Activated CD4-positive, alpha-beta T cell treated with anti-CD3 and anti-CD28 coated beads, Interleukin-2, Interleukin-4, amounts not matched to agents 100 ng/mL and 50 ng/mL, durations not matched to agents 16 hours and 8 hours (primary cell): Measurements from ENCODE around the gene HTR2A.

Source experiments
- DNase-seq: peaks from one replicate; pipeline ENCODE4 v3.0.0-alpha.2; 2020; ENCODE audit warnings: low spot score

Gene HTR2A

DNA sequence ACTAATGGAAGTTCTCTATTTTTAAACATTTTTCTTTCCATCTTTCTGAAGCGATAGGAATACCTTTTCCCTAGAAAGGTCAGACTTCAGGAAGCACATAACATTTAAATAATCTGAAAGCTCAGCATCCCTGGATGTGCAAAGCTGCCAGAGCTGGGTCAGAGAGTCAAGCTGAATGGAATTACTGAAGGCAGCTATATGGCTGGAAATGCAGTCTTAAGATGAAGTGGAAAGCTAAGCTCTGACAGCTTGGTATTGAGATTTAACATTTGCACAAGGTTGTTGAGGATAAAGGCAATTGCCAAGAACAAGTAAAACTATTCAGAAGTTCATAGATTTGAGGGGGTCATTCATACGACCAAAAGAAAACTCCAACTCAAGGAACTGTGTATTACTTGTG, 28.8 kb downstream of the HTR2A start:
- no peak for DNase-seq

- DNase-seq: no peak
Measured at GRCh38 chr13:46866150-46866549, 30.7 kb downstream of the HTR2A start.

DNA sequence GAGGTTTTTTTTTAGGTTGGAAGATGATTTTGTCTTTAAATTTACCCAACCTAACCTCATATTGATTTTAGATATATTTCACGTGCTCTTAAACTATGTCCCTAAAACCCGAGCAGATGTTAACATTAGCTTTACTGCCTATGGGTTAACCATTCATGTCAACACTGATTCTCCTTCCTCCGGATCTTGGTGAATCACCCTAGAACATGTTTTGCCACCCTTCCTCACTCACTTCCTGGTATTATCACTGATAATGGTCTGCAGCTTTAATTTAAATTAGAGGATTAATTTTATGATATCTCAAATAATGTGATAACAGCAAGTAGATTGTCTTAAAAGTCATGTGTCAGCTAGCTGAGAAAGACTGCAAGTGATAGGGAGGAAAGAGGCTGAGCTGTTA, 31.9 kb downstream of the HTR2A start:
- DNase-seq: no peak

DNA sequence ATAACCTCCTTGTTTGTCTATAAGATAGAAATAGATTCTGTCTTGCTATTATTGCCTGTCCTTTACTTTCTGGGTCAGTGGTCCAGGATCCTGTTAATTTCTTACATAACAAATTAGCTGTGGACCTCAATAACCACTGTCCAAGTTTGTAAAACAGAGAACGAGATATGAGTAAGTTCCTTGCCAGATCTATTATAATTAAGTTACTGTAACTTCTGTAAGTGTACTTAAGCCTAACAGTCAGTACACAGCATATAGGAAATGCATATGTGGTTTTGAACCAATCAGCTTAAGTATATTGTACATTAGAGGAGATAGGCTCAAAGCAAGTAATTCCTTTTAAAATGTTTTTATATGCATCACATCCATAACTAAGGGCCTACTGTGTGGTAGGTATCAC, 34.9 kb downstream of the HTR2A start:
- DNase-seq: no peak

- no peak for DNase-seq
Measured at GRCh38 chr13:46860722-46861121, 36.1 kb downstream of the HTR2A start.

DNA sequence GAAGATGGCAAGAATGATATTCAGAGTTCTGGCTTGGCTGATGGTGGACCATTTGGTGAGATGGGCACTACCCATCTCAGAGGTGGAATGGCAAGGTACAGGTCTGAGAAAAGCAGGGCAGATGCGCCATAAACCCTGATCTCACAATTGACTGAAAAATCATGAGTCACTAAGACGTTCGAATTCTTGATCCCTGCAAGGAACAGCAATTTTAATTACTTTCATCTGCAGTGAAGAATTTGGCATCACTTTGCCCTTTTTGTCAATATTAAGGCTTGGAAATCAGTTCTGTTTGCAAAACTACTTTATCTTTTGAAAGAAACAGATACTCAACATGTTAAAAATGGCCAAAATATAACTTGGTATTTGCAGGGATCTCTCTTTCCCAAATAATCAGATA, 38.1 kb downstream of the HTR2A start:
- no peak for DNase-seq

GRCh38 chr13:46858163-46858562, 38.7 kb downstream of the HTR2A start:
- no peak for DNase-seq

- no peak for DNase-seq
Measured at GRCh38 chr13:46855664-46856063, 41.2 kb downstream of the HTR2A start.

DNA sequence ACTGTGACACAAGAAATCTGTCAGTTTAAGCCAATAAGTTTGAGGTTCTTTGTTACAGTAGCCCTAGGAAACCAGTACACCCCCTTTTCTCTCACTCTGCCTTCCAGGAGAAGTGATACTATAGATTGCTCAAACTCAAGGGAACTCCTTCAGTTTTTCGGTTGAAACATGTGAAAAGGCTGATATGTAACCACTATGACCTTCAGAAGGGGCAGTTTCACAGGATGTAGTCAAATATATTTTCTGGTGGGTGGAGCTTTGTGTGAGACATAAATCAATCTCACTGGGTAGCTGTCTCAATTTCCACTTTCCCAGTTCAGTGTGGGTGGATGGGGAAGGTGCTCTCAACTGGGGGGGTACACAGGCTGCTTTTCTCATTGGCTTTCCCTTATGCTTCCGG, 41.7 kb downstream of the HTR2A start:
- no peak for DNase-seq

DNA sequence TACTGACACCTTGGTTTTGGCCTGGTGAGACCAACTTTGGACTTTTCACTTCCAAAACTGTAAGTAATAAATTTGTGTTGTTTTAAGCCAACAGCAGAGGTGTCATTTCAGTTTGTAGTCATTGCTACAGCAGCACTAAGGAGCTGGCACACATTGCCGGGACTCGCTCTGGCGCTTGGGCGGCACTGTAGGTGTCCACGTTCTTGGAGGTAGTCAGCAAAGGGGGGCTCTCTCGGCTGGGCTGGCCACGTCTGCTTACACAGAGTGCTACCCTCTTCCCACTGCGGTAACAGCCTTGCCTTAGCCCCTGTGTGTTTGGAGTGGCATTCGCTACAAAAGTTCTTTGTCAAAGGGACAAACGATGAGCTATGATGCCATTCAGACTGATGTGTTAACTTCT, 44.7 kb downstream of the HTR2A start:
- no peak for DNase-seq

GRCh38 chr13:46850214-46850613, 46.6 kb downstream of the HTR2A start:
- no peak for DNase-seq

GRCh38 chr13:46846726-46847125, 50.1 kb downstream of the HTR2A start:
- no peak for DNase-seq

DNA sequence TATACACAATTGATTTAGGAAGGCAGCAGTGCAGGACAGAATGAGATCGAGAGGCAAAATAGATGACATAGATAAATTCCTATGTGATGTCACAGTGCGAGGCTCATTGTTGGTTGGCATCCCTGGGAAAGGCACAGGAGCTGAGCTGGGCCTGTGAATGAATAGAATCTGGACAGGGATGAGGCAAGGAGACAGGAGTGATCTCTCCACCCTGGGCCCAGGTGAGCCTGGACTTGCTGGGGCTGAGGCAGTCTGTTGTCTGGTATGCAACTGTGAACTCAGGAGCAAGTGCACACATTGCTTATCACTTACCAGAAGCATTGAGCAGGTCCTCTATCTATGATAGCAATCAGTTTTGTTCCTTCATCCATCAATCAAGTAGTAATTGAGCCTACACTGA, 51.7 kb downstream of the HTR2A start:
- no peak for DNase-seq

- no peak for DNase-seq
Measured at GRCh38 chr13:46844431-46844830, 52.4 kb downstream of the HTR2A start.

GRCh38 chr13:46839399-46839798, 57.5 kb downstream of the HTR2A start:
- DNase-seq: no peak

DNA sequence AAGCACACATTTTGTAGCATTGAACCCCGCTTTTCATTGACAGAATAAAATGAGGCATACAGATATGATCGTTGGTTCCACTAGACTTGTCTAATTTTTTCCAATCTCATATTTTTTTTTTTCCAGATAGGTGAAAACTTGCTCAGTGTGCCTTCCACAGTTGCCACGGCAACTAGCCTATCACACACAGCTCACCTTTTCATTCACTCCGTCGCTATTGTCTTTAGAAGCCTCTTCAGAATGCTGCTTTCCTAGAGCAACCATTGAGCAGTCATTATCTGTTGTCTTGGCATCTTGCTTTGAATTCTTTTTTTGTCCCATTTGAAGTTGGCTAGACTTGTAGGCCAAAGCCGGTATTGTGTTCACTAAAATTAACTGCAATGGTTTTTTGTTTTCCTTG, 62.2 kb downstream of the HTR2A start:
- no peak for DNase-seq

- DNase-seq: peak; percentile 48
Measured at GRCh38 chr13:46831588-46832194, 65.2 kb downstream of the HTR2A start.

DNA sequence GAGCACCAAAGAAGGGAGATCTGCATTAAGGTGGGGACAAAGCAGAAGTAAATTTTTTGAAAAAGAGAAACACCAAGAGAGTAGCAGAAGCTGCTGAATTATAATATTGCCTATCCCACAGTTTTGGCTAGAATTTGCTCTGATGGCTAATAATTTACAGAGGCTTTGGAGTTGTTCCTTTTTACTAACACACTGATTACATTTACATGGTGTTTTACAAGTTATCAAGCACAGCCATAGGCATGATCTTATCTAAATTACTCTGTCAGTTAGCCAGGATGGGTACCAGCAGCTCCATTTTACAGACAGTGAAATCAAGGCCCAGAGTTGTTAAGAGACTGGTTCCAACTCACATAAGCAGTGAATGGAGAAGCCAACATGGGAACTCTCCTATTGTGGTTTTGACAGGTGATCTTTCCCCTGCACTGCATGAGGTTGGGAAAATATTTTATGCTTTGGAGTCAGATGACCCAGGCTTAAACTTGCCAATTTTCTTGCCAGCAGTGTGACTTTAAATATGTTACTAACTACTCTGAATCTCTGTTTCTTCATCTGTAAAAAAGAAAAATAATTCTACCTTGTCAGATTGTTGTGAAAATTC, 66.3 kb downstream of the HTR2A start:
- no peak for DNase-seq

GRCh38 chr13:46822551-46822950, 74.3 kb downstream of the HTR2A start:
- no peak for DNase-seq

DNA sequence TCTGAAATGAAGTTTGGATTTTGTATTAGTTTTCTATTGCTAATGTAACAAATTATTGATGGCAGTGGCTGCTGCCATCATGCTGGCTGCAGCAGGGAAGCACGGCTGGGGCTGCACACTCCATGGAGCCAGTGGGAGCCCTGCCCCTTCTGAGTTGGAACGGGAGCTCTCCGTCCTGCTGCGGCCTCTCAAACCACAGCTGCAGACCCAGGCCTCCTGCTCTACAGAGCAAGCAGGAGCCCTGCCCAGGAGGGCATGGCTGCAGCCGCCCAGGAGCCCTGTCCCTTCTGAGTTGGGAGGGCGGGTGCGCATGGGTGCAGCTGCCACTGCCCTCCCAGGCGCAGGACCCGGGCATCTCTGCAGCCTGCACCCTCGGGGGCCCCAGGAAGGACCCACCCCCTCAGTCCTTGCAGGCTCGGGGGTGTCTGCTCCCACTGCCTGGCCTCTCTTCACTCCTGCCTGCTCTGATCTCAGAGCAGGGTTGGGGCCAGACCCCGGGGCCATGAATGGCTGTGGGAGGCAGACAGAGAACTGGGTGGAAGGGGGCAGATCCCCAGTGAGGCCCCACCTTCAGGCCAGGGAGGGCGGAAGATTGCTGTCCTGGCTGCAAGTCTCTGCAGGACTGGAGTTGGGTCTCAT, 78.9 kb downstream of the HTR2A start:
- DNase-seq: no peak

DNA sequence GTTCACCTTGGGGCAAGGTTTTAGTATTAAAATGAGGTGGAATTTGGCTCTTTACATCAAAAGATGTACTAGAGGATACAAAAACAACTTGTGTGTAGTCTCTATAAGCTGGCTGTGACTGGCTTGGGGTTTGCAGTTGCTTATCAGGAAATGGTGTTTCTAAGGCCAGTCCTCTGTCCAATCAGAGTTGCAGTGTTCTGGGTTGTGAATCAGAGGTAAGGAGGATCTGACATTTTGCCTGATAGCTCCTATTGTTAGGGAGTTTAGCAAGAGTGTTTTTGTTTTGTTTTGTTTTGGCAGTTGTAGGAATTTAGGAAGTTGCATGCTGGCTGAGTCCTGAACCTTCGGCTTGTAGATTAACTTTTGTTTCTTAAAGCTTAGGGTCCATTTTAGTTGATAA, 79.8 kb downstream of the HTR2A start:
- no peak for DNase-seq

GRCh38 chr13:46816371-46816770, 80.5 kb downstream of the HTR2A start:
- no peak for DNase-seq

GRCh38 chr13:46812301-46812797, 84.5 kb downstream of the HTR2A start:
- DNase-seq: no peak

GRCh38 chr13:46810440-46810839, 86.4 kb downstream of the HTR2A start:
- DNase-seq: no peak
